Activated naive CD4-positive, alpha-beta T cell treated with anti-CD3 and anti-CD28 coated beads for 36 hours (primary cell): Measurements from ENCODE around the gene CASK. TPM values are rescaled to one million over a fixed set of nuclear protein-coding genes. Genes with fewer than 3 reads are reported as not detected.
A peak's percentile ranks its signal among the peaks of the same experiment; 100 is the strongest.
"Not testable (repeated sequence)": the region's sequence is repeated elsewhere in the genome, so short reads cannot be mapped to it uniquely, and the experiment has no call there.

ENCODE experiments used
- CTCF ChIA-PET: fragments of 350-600 bp; sonication (Branson Sonifier 250); formaldehyde crosslinking; loops from one replicate; lab custom pipeline; 2021; ENCODE audit warnings: antibody characterized with exemption; lab: Charles Lee
- DNase-seq: peaks from one replicate; pipeline ENCODE4 v3.0.0-alpha.2; 2020
- H3K27ac Mint-ChIP-seq: one replicate; pipeline ENCODE4 v1.8.0; 2021; ENCODE audit warnings: mild to moderate bottlenecking, mixed read lengths
- H3K27me3 Mint-ChIP-seq: one replicate; pipeline ENCODE4 v1.8.0; 2021; ENCODE audit warnings: low read depth, mixed read lengths
- H3K36me3 Mint-ChIP-seq: one replicate; pipeline ENCODE4 v1.8.0; 2021; ENCODE audit warnings: low read depth, mixed read lengths
- H3K4me1 Mint-ChIP-seq: one replicate; pipeline ENCODE4 v1.8.0; 2021; ENCODE audit warnings: low read depth, mixed read lengths
- H3K4me3 Mint-ChIP-seq: one replicate; pipeline ENCODE4 v1.8.0; 2021; ENCODE audit warnings: mild to moderate bottlenecking, moderate library complexity, mixed read lengths
- H3K9me3 Mint-ChIP-seq: one replicate; pipeline ENCODE4 v1.8.0; 2021; ENCODE audit warnings: mixed read lengths
- intact Hi-C: fragments of 100-400 bp; cut with micrococcal nuclease; formaldehyde crosslinking; loops from one replicate; pipeline ENCODE4 v1.15.1; 2023
- total RNA-seq, 2 experiments: library from RNA; stranded (reverse); gene quantifications; one replicate each; pipeline ENCODE4 v1.2.3, GENCODE V29; 2021

Gene CASK
- total RNA-seq, 2 experiments from 2014 or later: 15.4 to 18.9 TPM

- H3K4me3 Mint-ChIP-seq, H3K27me3 Mint-ChIP-seq, CTCF ChIA-PET, H3K36me3 Mint-ChIP-seq, H3K27ac Mint-ChIP-seq, H3K9me3 Mint-ChIP-seq, H3K4me1 Mint-ChIP-seq, DNase-seq, intact Hi-C loops: not testable (repeated sequence)
Observed at GRCh38 chrX:41676361-41676760, 247.0 kb downstream of the CASK start.

DNA sequence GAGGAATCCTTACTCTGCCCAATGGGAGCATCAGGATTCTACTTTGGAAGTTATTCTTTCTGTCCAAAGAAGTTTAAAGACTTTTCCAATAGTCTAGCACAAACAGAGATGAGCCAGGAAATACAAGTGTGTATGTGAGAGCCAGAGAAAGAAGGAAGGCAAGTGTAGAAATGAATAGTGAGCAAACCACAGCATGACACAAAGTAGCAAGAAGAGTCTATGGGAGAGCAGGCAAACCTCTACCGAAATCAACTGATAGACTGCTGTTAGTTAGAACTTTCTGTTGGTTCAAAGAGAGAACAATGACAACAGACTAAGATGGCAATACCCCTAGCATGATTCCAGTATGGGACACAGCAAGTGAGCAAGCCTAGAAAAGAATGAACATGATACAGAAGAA is 250.7 kb downstream of the CASK start:
- CTCF ChIA-PET: no interaction called here
- no peak for DNase-seq
- Mint-ChIP-seq H3K36me3 (peaks cover 6% of the 10 kb centered on the region), H3K9me3 (no peaks in the 10 kb centered on the region), H3K27me3 (no peaks in the 10 kb centered on the region), H3K27ac (no peak overlapping the region), H3K4me3 (no peak overlapping the region), H3K4me1 (peaks cover 17% of the 10 kb centered on the region)
- intact Hi-C loops: no loop called here

GRCh38 chrX:41671082-41671481 is 252.3 kb downstream of the CASK start:
- CTCF ChIA-PET: no interaction called here
- H3K4me1 Mint-ChIP-seq: peaks cover 31% of the 10 kb centered on the region
- H3K9me3 Mint-ChIP-seq: no peaks in the 10 kb centered on the region
- no peak overlapping the region for H3K27ac Mint-ChIP-seq
- H3K27me3 Mint-ChIP-seq: no peaks in the 10 kb centered on the region
- no peak overlapping the region for H3K4me3 Mint-ChIP-seq
- peaks cover 3% of the 10 kb centered on the region for H3K36me3 Mint-ChIP-seq
- no peak for DNase-seq
- intact Hi-C loops: no loop called here

DNA sequence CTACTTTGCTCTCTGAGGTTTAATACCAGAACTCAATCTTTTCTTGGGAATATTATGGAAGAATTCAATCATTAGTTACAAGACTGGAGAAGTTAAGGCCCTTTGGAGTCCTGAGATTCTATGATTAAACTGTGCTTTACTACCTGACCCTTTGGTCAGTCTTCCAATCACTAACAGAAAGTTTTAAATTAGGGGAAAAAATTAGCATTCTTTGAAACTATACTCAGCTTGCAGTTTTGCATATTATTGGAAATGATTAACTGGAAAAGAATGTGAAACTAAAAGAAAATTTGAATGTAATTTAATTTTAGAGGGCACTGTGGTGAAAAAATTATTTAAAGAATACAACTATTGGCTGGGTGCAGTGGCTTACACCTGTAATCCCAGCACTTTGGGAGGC is 253.2 kb downstream of the CASK start:
- no peaks in the 10 kb centered on the region for H3K27me3 Mint-ChIP-seq
- peaks cover 5% of the 10 kb centered on the region for H3K36me3 Mint-ChIP-seq
- H3K9me3 Mint-ChIP-seq: no peaks in the 10 kb centered on the region
- CTCF ChIA-PET: no interaction called here
- DNase-seq: no peak
- intact Hi-C loops: no loop called here
- no peak overlapping the region for H3K4me3 Mint-ChIP-seq
- H3K4me1 Mint-ChIP-seq: peaks cover 39% of the 10 kb centered on the region
- no peak overlapping the region for H3K27ac Mint-ChIP-seq

GRCh38 chrX:41667631-41668030 is 255.7 kb downstream of the CASK start:
- Mint-ChIP-seq H3K27ac (no peak overlapping the region), H3K27me3 (no peaks in the 10 kb centered on the region), H3K4me3 (no peak overlapping the region), H3K4me1 (peaks cover 42% of the 10 kb centered on the region), H3K36me3 (peaks cover 5% of the 10 kb centered on the region), H3K9me3 (no peaks in the 10 kb centered on the region)
- no peak for DNase-seq
- CTCF ChIA-PET: no interaction called here
- intact Hi-C loops: loop anchor here (1.0 to 2.0 kb wide), 4 partner anchors 21 to 107 kb away; partner anchors contain the start of gene GPR34

- peak; percentile 6 for DNase-seq
- H3K27me3 Mint-ChIP-seq: no peaks in the 10 kb centered on the region
- intact Hi-C loops: loop anchor here (2.0 kb wide), 3 partner anchors 23 to 105 kb away; partner anchors contain the start of gene GPR34
- peak overlapping the region; percentile 71 for H3K27ac Mint-ChIP-seq
- H3K4me3 Mint-ChIP-seq: no peak overlapping the region
- peaks cover 43% of the 10 kb centered on the region for H3K4me1 Mint-ChIP-seq
- H3K36me3 Mint-ChIP-seq: peaks cover 5% of the 10 kb centered on the region
- no peaks in the 10 kb centered on the region for H3K9me3 Mint-ChIP-seq
- CTCF ChIA-PET: no interaction called here
Observed at GRCh38 chrX:41666251-41666650, 257.1 kb downstream of the CASK start.

DNA sequence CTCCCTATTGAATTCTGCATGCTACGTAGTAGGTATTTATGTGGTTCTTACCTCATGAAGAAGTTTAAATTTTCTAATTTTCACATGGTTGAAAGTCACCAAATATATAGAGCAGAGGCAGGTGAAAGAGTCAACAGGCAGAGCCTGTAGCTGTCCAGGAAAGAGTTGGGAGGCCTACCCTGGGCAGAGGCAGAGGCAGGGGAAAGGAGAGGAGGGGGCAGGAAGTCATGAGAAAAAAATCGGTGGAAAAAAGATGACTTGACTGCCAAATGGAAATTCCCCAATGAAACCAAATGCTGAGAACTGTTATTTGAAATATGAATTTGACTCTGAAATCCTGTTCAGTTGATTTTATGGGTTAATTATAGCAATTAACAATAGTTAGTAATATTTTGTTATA is 257.7 kb downstream of the CASK start:
- peaks cover 8% of the 10 kb centered on the region for H3K36me3 Mint-ChIP-seq
- H3K4me3 Mint-ChIP-seq: no peak overlapping the region
- H3K4me1 Mint-ChIP-seq: peaks cover 45% of the 10 kb centered on the region
- H3K27me3 Mint-ChIP-seq: no peaks in the 10 kb centered on the region
- CTCF ChIA-PET: no interaction called here
- peak; percentile 10 for DNase-seq
- H3K27ac Mint-ChIP-seq: peak overlapping the region; percentile 71
- intact Hi-C loops: loop anchor here (2.0 kb wide), 3 partner anchors 23 to 105 kb away; partner anchors contain the start of gene GPR34
- no peaks in the 10 kb centered on the region for H3K9me3 Mint-ChIP-seq

- no peak for DNase-seq
- H3K27me3 Mint-ChIP-seq: no peaks in the 10 kb centered on the region
- intact Hi-C loops: no loop called here
- H3K27ac Mint-ChIP-seq: no peak overlapping the region
- H3K9me3 Mint-ChIP-seq: no peaks in the 10 kb centered on the region
- H3K36me3 Mint-ChIP-seq: peaks cover 11% of the 10 kb centered on the region
- CTCF ChIA-PET: no interaction called here
- no peak overlapping the region for H3K4me3 Mint-ChIP-seq
- H3K4me1 Mint-ChIP-seq: peaks cover 39% of the 10 kb centered on the region
Observed at GRCh38 chrX:41664908-41665307, 258.4 kb downstream of the CASK start.

DNA sequence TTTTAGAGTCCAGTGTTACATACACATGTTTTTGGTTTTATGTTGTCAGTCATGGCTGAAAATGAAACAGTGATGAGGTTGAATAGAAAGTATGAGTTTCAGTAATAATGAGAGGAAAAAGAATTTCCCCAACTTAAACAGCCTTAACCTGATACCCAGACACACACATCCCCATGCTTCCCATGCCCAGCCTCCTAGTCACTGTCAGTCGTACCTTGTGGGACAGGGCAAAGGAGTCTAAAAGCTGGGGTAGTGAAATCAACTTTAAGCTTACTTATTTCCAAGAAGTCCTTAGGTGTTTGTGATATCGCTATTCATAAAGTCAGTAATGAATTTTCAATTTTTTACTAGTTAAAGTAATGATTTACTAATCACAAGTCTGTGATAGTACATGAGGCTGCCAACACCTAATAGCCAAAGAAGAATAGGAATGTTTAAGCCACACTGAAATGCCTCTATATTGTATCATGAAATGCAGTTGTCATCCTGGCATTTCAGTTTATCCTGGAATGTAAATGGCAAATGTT is 258.9 kb downstream of the CASK start:
- Mint-ChIP-seq H3K9me3 (no peaks in the 10 kb centered on the region), H3K4me3 (no peak overlapping the region), H3K4me1 (peaks cover 36% of the 10 kb centered on the region), H3K27me3 (no peaks in the 10 kb centered on the region), H3K27ac (no peak overlapping the region), H3K36me3 (peaks cover 13% of the 10 kb centered on the region)
- intact Hi-C loops: no loop called here
- DNase-seq: peak; percentile 20
- CTCF ChIA-PET: no interaction called here

DNA sequence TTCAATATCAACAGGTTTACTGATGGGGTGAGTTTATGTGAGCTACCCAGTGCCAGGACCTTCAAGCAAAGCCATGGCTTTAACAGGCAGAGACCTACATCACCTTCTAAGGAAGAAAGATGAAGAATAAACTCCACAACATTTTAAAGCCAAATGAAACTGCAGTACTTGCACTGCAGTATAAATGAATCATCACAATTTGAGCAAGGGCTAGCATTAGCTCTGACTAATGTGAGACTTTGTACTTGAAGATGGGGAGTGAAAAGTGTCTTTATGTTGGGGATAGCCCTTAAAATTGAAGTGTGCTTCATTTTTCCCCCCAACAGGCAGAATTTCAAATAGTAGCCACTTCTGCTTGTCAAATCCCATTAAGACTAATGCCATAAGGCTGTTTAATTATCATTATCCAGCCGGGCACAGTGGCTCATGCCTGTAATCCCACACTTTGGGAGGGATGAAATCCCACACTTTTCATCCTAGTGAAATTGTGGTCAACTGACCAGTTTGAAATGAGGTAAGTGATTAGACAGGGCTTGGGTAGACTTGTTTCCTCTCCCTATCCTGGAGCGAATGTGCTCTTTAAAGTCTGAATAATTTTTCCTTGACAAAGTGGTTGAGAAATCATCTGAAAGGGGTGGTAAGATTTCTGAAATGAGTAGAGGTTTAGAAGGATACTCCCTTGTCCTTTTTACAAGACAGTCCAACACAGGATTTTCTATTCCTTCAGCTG is 261.8 kb downstream of the CASK start:
- H3K36me3 Mint-ChIP-seq: peaks cover 26% of the 10 kb centered on the region
- DNase-seq: no peak
- CTCF ChIA-PET: no interaction called here
- H3K27me3 Mint-ChIP-seq: no peaks in the 10 kb centered on the region
- no peak overlapping the region for H3K27ac Mint-ChIP-seq
- intact Hi-C loops: no loop called here
- H3K9me3 Mint-ChIP-seq: no peaks in the 10 kb centered on the region
- no peak overlapping the region for H3K4me3 Mint-ChIP-seq
- peaks cover 20% of the 10 kb centered on the region for H3K4me1 Mint-ChIP-seq

DNA sequence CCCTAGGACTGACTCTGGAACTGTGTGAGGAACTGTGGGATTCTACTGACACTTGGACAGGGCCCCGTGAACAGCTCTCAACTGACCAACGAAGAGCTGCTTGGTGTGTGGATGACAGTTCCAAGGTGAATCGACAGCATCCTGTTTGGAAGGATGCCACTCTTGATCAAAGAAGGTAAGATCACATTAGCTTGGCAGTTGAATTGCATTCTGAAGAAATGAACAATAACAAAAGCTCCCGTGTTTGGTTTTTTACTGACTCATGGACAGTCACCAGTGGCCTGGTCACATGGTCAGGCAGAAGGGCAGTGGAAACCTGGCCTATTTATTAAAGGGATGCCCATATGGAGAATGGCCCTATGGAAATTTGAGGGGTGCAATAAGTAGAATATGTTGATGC is 267.7 kb downstream of the CASK start:
- Mint-ChIP-seq H3K4me1 (no peaks in the 10 kb centered on the region), H3K27ac (no peak overlapping the region), H3K36me3 (peaks cover 51% of the 10 kb centered on the region), H3K9me3 (no peaks in the 10 kb centered on the region), H3K4me3 (no peak overlapping the region), H3K27me3 (no peaks in the 10 kb centered on the region)
- CTCF ChIA-PET: no interaction called here
- DNase-seq: no peak
- intact Hi-C loops: no loop called here

GRCh38 chrX:41655101-41655500 is 268.3 kb downstream of the CASK start:
- Mint-ChIP-seq H3K27me3 (no peaks in the 10 kb centered on the region), H3K4me3 (no peak overlapping the region), H3K4me1 (no peaks in the 10 kb centered on the region), H3K9me3 (no peaks in the 10 kb centered on the region), H3K36me3 (peaks cover 51% of the 10 kb centered on the region), H3K27ac (no peak overlapping the region)
- CTCF ChIA-PET: no interaction called here
- intact Hi-C loops: no loop called here
- no peak for DNase-seq

DNA sequence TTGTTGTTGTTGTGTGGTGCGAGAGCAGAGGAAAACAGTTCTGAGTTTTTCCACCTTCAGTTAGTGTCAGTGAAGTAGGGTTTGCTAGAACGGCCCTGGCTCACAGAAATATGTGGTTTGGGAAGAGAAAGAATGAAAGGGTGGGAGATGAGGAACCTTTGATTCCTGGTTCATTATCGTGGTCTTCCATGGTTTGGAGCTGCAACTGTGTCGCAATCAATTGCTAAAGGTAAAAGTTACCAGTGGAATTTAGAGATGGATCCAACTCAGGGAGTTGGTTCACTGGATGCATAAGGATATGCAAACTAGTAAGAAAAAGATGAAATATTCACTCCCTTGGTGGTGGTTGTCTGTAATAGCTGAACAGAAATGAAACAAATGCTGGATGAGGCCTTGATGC is 270.2 kb downstream of the CASK start:
- H3K4me3 Mint-ChIP-seq: no peak overlapping the region
- DNase-seq: no peak
- intact Hi-C loops: no loop called here
- peaks cover 50% of the 10 kb centered on the region for H3K36me3 Mint-ChIP-seq
- no peaks in the 10 kb centered on the region for H3K4me1 Mint-ChIP-seq
- peaks cover 9% of the 10 kb centered on the region for H3K9me3 Mint-ChIP-seq
- CTCF ChIA-PET: no interaction called here
- H3K27me3 Mint-ChIP-seq: no peaks in the 10 kb centered on the region
- H3K27ac Mint-ChIP-seq: no peak overlapping the region
